AG10803 (cell line): Measurements from ENCODE around the gene DDX1.
"Not testable (repeated sequence)": the region's sequence is repeated elsewhere in the genome, so short reads cannot be mapped to it uniquely, and the experiment has no call there.

Source experiments
- DNase-seq: peaks from one replicate; pipeline ENCODE4 v3.0.0; 2010; ENCODE audit warnings: low read depth
- H3K4me3 ChIP-seq: 2 replicates; pipeline ENCODE4 v1.5.1; 2011; ENCODE audit warnings: mild to moderate bottlenecking, low read length, control low read depth
- CTCF ChIP-seq: conservative IDR thresholded peaks from 2 replicates; pipeline ENCODE4 v1.5.1; 2011; ENCODE audit warnings: mild to moderate bottlenecking, low read length, control low read depth, inconsistent platforms

DDX1 gene

GRCh38 chr2:15606481-15607441 lies 15.1 kb downstream of the DDX1 start:
- DNase-seq, result no peak
- no peak overlapping the region for H3K4me3 ChIP-seq
- no peak for TF ChIP-seq CTCF

- DNase-seq, result no peak
- TF ChIP-seq CTCF, result no peak
- H3K4me3 ChIP-seq, result no peak overlapping the region
Observed at GRCh38 chr2:15607709-15608391, 16.2 kb downstream of the DDX1 start.

- DNase-seq, result no peak
- no peak overlapping the region for H3K4me3 ChIP-seq
Observed at GRCh38 chr2:15608392-15608761, 16.7 kb downstream of the DDX1 start.

GRCh38 chr2:15609341-15610042 lies 17.8 kb downstream of the DDX1 start:
- no peak overlapping the region for H3K4me3 ChIP-seq
- no peak for TF ChIP-seq CTCF
- DNase-seq, result no peak

More at GRCh38 chr2:15608392-15608761, 16.7 kb downstream of the DDX1 start:
- TF ChIP-seq CTCF, result no peak

- DNase-seq, result no peak
- no peak overlapping the region for H3K4me3 ChIP-seq
- TF ChIP-seq CTCF, result no peak
Observed at GRCh38 chr2:15610430-15610952, 18.8 kb downstream of the DDX1 start.

GRCh38 chr2:15612101-15612500 lies 20.4 kb downstream of the DDX1 start:
- DNase-seq, H3K4me3 ChIP-seq: not testable (repeated sequence)
